Measurements from ENCODE around the gene PDX1.
A peak's percentile ranks its signal among the peaks of the same experiment; 100 is the strongest.

The PDX1 gene

DNA sequence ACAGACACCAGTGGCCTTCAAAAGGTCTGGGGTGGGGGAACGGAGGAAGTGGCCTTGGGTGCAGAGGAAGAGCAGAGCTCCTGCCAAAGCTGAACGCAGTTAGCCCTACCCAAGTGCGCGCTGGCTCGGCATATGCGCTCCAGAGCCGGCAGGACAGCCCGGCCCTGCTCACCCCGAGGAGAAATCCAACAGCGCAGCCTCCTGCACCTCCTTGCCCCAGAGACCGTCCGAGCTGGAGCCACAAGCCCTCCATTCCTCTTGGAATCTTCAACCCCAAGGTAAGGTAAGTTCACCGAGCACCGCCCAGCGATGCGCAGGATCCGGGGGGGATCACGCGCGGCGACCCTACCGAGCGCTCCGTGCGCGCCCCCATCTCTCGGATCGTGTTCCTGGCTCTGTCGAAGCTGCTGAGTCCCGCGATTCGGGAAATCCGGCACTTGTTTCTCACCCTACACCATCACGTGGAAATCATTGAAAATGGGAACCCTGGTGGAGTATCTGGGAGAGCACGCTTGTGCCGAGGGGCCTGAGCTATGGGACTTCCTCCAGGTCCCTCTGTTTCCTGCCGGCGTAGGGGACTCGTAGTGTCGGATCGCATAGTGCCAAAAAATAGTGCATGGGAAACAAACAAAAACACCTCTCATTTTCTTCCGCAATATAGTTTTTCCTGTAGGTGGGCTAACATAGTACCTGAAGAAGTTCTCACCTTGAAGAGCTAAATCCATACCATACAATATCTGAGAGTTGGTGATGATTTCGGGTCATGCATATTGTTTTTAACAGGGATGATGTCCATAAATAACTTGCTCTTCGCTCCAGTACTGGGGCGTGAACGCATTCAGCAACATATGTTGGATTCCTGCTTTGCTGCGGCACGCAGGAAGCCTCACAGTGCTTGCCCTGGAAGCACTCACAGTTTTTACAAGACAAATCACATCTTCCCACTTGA is 9.3 kb downstream of the PDX1 start:
- Mint-ChIP-seq H3K4me3 (no peak overlapping the region), H3K27ac (no peak overlapping the region), H3K9me3 (no peaks in the 10 kb centered on the region), H3K4me1 (ENCODE audit: low read depth) (peaks cover 26% of the 10 kb centered on the region), H3K36me3 (ENCODE audit: low read depth) (no peaks in the 10 kb centered on the region), H3K27me3 (peaks cover 78% of the 10 kb centered on the region)

GRCh38 chr13:27929868-27930267 is 10.1 kb downstream of the PDX1 start:
- Mint-ChIP-seq H3K9me3 (no peaks in the 10 kb centered on the region), H3K36me3 (ENCODE audit: low read depth) (no peaks in the 10 kb centered on the region), H3K27me3 (peaks cover 74% of the 10 kb centered on the region), H3K27ac (peak overlapping the region; percentile 5), H3K4me1 (ENCODE audit: low read depth) (peaks cover 23% of the 10 kb centered on the region), H3K4me3 (no peak overlapping the region)

GRCh38 chr13:27933118-27933517 is 13.3 kb downstream of the PDX1 start:
- peaks cover 2% of the 10 kb centered on the region for H3K4me1 Mint-ChIP-seq (ENCODE audit: low read depth)
- peaks cover 46% of the 10 kb centered on the region for H3K27me3 Mint-ChIP-seq
- H3K27ac Mint-ChIP-seq, result no peak overlapping the region
- no peaks in the 10 kb centered on the region for H3K9me3 Mint-ChIP-seq
- no peaks in the 10 kb centered on the region for H3K36me3 Mint-ChIP-seq (ENCODE audit: low read depth)
- H3K4me3 Mint-ChIP-seq, result no peak overlapping the region

- H3K9me3 Mint-ChIP-seq, result no peaks in the 10 kb centered on the region
- no peak overlapping the region for H3K4me3 Mint-ChIP-seq
- H3K27ac Mint-ChIP-seq, result no peak overlapping the region
- no peaks in the 10 kb centered on the region for H3K36me3 Mint-ChIP-seq (ENCODE audit: low read depth)
- no peaks in the 10 kb centered on the region for H3K4me1 Mint-ChIP-seq (ENCODE audit: low read depth)
- peaks cover 39% of the 10 kb centered on the region for H3K27me3 Mint-ChIP-seq
Observed at GRCh38 chr13:27933580-27934328, 14.0 kb downstream of the PDX1 start.

GRCh38 chr13:27942972-27943371 is 23.2 kb downstream of the PDX1 start:
- Mint-ChIP-seq H3K27me3 (peaks cover 34% of the 10 kb centered on the region), H3K36me3 (ENCODE audit: low read depth) (no peaks in the 10 kb centered on the region)

GRCh38 chr13:27952876-27953675 is 33.3 kb downstream of the PDX1 start:
- H3K9me3 Mint-ChIP-seq, result peaks cover 6% of the 10 kb centered on the region
- no peaks in the 10 kb centered on the region for H3K36me3 Mint-ChIP-seq (ENCODE audit: low read depth)
- peak overlapping the region; percentile 52 for H3K4me3 Mint-ChIP-seq
- H3K27ac Mint-ChIP-seq, result no peak overlapping the region
- H3K4me1 Mint-ChIP-seq (ENCODE audit: low read depth), result peaks cover 19% of the 10 kb centered on the region
- H3K27me3 Mint-ChIP-seq, result peaks cover 77% of the 10 kb centered on the region

More at GRCh38 chr13:27942972-27943371, 23.2 kb downstream of the PDX1 start:
- no peak overlapping the region for H3K4me3 Mint-ChIP-seq
- H3K4me1 Mint-ChIP-seq (ENCODE audit: low read depth), result no peaks in the 10 kb centered on the region
- peaks cover 8% of the 10 kb centered on the region for H3K9me3 Mint-ChIP-seq
- no peak overlapping the region for H3K27ac Mint-ChIP-seq

DNA sequence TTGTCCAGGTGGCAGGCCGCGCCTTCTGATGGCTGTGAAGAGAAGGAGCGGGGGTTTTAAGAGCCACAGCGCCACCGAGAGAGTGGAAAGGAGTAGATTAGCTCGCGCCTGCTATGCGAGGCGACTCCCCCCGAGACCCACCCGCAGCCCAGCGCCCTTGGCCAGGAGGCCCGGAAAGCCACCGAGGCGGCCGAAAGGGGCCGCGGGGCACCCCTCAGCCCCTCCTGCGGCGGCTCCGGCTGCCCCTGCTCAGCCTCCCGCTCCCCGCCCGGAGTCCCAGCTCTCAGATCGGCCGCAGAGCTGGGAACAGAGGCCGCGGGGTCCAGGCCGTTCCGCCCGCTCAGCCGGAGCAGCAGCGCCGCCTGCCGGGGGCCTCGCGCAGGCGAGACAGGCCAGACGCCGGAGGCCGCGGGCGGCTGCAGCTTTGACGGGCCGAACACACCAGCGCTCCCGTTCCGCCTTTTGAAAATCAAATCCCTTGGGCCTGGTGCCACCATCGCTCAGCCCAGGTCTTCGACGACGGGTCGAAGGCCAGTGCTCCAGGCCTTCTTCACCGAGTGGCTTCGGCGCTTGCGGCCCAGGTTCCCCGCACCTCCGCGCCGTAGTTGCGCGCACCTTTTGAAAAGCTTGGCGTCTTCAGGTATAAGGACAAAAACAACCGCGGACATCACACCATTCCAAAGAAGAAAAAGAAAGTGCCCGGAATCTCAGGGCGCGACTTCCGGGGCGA is 34.0 kb downstream of the PDX1 start:
- Mint-ChIP-seq H3K36me3 (ENCODE audit: low read depth) (no peaks in the 10 kb centered on the region), H3K4me3 (peak overlapping the region; percentile 76), H3K9me3 (peaks cover 4% of the 10 kb centered on the region), H3K27ac (no peak overlapping the region), H3K27me3 (peaks cover 79% of the 10 kb centered on the region), H3K4me1 (ENCODE audit: low read depth) (peaks cover 19% of the 10 kb centered on the region)

- Mint-ChIP-seq H3K4me3 (peak overlapping the region; percentile 76), H3K9me3 (peaks cover 4% of the 10 kb centered on the region), H3K4me1 (ENCODE audit: low read depth) (peaks cover 19% of the 10 kb centered on the region), H3K27me3 (peaks cover 80% of the 10 kb centered on the region), H3K36me3 (ENCODE audit: low read depth) (no peaks in the 10 kb centered on the region), H3K27ac (no peak overlapping the region)
Observed at GRCh38 chr13:27954406-27954851, 34.6 kb downstream of the PDX1 start.

- Mint-ChIP-seq H3K4me3 (peak overlapping the region; percentile 41), H3K36me3 (ENCODE audit: low read depth) (no peaks in the 10 kb centered on the region), H3K9me3 (peaks cover under 1% of the 10 kb centered on the region), H3K27ac (no peak overlapping the region), H3K27me3 (peaks cover 81% of the 10 kb centered on the region), H3K4me1 (ENCODE audit: low read depth) (peaks cover 22% of the 10 kb centered on the region)
Observed at GRCh38 chr13:27955014-27955591, 35.3 kb downstream of the PDX1 start.

DNA sequence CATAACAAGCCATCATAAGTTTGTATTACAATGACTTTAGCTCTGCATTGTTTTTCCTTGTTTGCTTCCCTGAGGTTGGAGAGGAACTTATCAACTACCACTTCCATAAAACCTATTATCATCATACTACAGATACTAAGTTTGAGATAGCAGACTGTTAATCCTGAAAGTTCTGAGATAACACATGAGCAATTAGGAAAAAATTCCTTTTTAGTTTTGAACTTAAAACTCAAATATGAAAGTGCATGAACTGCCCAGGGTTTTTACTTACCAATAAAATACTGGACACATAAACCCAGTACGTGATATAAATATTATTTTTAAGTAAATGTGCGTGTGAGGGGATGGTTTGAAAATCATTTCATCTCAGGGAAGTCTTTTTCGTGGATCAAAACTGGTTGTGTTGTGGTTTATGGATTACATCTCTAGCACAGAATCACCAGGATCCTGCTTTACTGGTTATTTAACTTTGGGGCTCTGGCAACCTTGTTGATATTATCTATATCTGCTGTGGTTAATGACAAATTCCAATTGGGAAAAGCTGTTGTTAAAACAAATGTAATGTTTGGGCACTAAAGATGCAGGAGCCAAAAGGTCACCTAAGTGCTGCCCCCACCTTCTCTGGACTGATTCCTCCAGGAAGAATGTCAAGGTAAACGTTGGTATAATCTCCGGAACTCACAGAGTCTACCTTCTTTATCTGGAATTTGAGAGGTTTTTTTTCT is 36.9 kb downstream of the PDX1 start:
- Mint-ChIP-seq H3K4me3 (no peak overlapping the region), H3K27me3 (peaks cover 78% of the 10 kb centered on the region), H3K9me3 (no peaks in the 10 kb centered on the region), H3K36me3 (ENCODE audit: low read depth) (no peaks in the 10 kb centered on the region), H3K4me1 (ENCODE audit: low read depth) (peaks cover 23% of the 10 kb centered on the region), H3K27ac (no peak overlapping the region)

DNA sequence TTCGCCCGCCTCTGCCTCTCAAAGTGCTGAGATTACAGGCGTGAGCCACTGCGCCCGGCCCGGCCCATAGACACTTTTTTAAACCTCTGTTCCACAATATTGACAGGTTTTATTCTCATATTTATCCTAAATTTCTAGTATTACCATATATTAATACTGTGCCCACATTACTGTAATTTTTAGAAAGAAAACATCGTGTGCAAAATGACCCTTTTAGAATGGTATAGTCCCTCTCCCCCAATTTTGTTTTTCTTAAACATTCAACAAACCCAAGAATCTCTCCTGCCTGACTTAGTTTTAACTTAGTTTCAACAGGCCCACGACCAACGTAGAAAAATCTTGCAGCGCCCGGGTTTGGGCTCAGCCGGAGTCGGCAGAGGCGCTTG is 40.2 kb downstream of the PDX1 start:
- H3K4me3 Mint-ChIP-seq, result no peak overlapping the region
- peaks cover 6% of the 10 kb centered on the region for H3K4me1 Mint-ChIP-seq (ENCODE audit: low read depth)
- H3K9me3 Mint-ChIP-seq, result no peaks in the 10 kb centered on the region
- peaks cover 76% of the 10 kb centered on the region for H3K27me3 Mint-ChIP-seq
- no peaks in the 10 kb centered on the region for H3K36me3 Mint-ChIP-seq (ENCODE audit: low read depth)
- H3K27ac Mint-ChIP-seq, result no peak overlapping the region

GRCh38 chr13:27960362-27961226 is 40.8 kb downstream of the PDX1 start:
- Mint-ChIP-seq H3K9me3 (no peaks in the 10 kb centered on the region), H3K36me3 (ENCODE audit: low read depth) (no peaks in the 10 kb centered on the region), H3K4me1 (ENCODE audit: low read depth) (peaks cover 4% of the 10 kb centered on the region), H3K27me3 (peaks cover 76% of the 10 kb centered on the region), H3K4me3 (no peak overlapping the region), H3K27ac (no peak overlapping the region)
